Stromal cell of bone marrow (primary cell): ENCODE data around the gene SCUBE1.

Source experiments
- DNase-seq: peaks from one replicate; pipeline ENCODE4 v3.0.0-alpha.2; 2012; ENCODE audit warnings: low read depth

The SCUBE1 gene

DNA sequence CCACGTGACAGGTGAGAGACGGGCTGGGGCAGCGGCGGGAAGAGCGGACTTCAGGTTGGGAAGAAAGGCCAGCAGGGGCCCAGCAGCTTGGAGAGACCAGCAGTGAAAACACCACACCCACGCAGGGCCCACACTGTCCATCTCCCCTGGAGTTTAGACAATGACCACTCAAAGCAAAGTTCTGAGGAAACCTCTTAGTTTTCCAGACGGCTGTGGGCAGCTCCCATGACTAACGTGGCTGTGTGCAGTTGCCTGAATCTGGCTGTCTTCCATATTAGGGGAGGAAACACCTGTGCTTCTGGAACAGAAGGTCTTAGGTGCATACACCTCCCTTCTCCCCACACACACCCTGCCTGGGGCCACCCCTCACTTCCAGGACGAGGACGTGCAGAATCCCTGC is 85.6 kb downstream of the SCUBE1 start:
- DNase-seq = no peak

DNA sequence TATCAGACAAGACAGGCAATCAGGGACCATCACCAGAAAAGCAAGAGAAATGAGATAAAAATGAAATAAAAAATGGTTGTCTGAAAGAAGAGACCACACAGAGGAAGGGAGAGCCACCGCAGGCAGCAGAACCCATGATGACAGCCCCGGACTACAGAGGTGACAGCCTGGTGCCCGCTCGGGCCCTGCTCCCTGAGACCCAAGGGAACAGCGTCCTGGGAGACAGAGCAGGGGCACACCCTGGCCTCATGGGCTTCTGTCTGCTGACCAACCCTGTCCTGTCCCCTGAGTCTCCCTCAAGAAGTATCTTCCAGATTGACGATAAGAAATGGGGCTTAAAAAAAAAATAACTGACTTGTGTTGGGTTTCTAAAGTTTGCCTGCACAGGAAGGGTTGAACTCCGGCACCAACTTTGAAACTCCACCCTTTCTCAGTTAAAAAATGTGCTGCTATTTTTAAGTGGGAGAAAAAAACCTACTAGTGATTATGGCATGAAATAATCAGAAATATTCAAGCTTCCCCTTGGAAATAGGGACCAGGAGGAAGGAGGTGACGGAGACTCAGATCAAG is 86.1 kb downstream of the SCUBE1 start:
- no peak for DNase-seq

GRCh38 chr22:43256569-43256968 is 86.6 kb downstream of the SCUBE1 start:
- no peak for DNase-seq

DNA sequence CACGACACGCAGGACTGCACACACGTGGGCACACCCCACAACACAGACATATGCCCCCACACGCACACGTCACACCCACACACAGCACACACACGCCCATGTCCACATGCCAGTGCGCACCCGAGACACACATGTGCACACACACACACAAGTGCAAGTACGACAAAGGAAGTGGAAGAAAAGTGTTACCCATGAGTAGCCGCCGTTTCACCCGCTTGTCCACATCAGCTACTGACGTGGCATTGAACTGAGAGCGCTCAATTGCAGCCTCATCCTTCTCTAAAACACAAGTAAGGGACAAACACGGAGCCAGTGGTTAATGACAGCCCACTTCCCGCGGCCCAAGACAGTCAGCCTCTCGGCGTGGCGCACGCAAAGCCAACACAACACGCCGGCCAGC is 87.9 kb downstream of the SCUBE1 start:
- DNase-seq = no peak

- DNase-seq = no peak
Observed at GRCh38 chr22:43253839-43254238, 89.3 kb downstream of the SCUBE1 start.

GRCh38 chr22:43252319-43252718 is 90.9 kb downstream of the SCUBE1 start:
- no peak for DNase-seq

GRCh38 chr22:43249789-43250471 is 93.2 kb downstream of the SCUBE1 start:
- DNase-seq = no peak

DNA sequence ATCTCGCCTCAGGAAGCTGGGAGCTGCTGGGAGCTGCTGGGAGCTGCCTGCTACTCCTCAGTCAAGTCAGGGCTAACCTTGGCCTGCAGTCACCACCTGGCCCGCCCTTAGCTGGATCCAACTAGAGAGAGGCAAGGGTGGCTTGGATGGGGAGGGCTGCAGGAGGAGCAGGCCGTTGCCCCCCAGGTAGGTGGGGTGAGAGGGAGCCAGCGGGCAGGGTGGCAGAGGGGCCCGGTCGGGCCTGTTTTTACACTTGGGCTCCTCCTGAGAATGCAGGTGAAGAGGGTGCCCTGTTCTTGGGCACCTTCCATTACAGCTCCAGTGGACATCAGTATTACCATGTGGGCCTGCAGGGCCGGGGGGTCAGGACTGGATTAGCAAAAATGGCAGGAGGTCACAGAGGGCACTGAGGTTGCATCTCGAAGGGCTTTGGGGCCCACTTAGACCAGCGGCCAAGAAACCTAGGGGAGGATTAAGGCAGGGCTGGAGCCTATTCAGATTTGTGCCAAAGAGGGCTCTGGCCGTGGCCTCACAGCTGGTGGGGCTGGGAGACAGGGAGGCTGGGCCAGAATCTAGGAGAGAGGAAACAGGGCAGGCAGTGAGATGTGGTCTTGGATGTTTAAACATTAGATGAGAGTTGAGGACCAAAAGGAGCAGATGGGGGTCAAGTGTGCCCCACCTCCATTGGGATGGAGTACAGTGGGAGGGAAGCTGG is 95.5 kb downstream of the SCUBE1 start:
- DNase-seq = no peak

GRCh38 chr22:43246188-43246587 is 97.0 kb downstream of the SCUBE1 start:
- DNase-seq = no peak

- no peak for DNase-seq
Observed at GRCh38 chr22:43245717-43246116, 97.5 kb downstream of the SCUBE1 start.

- DNase-seq = no peak
Observed at GRCh38 chr22:43244803-43245527, 98.2 kb downstream of the SCUBE1 start.

- DNase-seq = no peak
Observed at GRCh38 chr22:43244402-43244801, 98.8 kb downstream of the SCUBE1 start.

- DNase-seq = no peak
Observed at GRCh38 chr22:43243324-43243723, 99.8 kb downstream of the SCUBE1 start.

- DNase-seq = no peak
Observed at GRCh38 chr22:43242627-43243026, 100.5 kb downstream of the SCUBE1 start.

GRCh38 chr22:43241699-43242386 is 101.3 kb downstream of the SCUBE1 start:
- no peak for DNase-seq

GRCh38 chr22:43241138-43241597 is 102.0 kb downstream of the SCUBE1 start:
- no peak for DNase-seq

DNA sequence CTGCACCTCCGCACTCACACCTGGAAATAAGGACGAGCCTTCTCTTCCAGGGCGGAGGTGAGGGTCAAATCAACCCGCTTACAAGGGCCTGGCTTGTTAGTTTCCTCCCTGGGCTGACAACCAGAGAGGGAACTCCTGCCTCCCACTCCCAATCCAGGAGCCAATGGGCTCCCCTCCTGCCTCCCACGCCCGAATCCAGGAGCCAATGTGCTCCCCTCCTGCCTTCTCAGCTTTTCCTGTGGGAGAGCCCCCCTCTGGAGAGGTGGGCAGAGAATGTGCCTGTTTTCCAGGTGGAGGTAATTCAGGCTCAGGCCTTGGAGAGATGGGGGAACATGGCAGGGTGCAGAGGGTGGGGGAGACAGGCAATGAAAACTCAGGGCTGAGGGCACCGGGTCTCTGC is 102.6 kb downstream of the SCUBE1 start:
- DNase-seq = no peak

- DNase-seq = no peak
Observed at GRCh38 chr22:43239956-43240355, 103.2 kb downstream of the SCUBE1 start.

- no peak for DNase-seq
Observed at GRCh38 chr22:43239193-43239780, 103.9 kb downstream of the SCUBE1 start.

DNA sequence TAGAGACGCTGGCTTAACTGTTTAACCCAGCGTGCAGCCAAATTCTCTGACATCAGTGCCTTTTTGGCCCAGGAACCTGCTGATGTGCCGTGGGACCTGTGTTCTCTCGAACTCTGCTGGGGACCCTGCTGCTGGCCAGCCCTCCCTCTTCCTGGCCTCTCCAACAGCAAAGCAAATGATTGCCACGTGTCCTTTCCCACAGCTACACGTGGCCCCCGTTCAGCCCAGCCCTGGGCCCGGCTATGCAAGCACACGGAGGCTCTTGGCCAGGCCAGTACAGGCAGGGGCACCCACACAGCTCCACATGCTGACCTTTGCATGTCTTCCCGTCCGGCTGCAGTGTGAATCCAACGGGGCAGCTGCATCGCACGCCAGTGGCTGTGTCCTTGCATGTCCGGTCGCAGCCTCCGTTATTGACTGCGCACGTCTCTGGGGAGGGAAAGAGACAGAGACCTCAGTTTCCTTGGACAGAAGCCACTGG is 104.6 kb downstream of the SCUBE1 start:
- no peak for DNase-seq

DNA sequence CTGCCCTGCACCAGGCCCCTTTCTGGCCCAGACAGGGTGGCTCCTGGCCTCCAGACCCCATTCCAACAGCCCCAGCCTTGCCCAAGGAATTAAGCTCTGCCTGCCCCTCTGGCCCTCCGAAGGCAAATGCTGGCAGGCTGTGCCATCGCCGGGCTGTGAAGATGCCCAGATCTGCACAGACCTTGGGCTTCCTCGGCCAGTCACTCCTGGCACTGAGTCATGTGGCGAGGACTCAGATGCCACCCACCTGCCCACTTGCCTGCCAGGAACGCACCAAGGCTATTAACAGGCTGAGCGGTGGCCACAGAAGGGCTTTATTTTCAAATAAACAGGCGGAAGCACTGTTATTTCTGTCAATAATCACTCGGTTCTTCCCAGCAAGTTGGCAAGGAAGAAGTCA is 105.9 kb downstream of the SCUBE1 start:
- DNase-seq = no peak
